ENCODE results near the gene TCF23. TPM values are rescaled to one million over a fixed set of nuclear protein-coding genes. Genes with fewer than 3 reads are reported as not detected.

TCF23 gene
- total RNA-seq, 1 experiment from 2014 or later: 0.13 TPM

- POLR2A ChIA-PET: no interaction called here
- no peaks in the 10 kb centered on the region for H3K9me3 Mint-ChIP-seq
- TF ChIP-seq SMAD3 (CRISPR knock-in tag; IDR thresholded peaks at IDR 0.05; ENCODE audit: borderline replicate concordance): no peak
- no peak for TF ChIP-seq MXD4 (CRISPR knock-in tag; IDR thresholded peaks at IDR 0.05; ENCODE audit: borderline replicate concordance)
- TF ChIP-seq NFATC4 (CRISPR knock-in tag; IDR thresholded peaks at IDR 0.05): no peak
- TF ChIP-seq, protein P1, sequence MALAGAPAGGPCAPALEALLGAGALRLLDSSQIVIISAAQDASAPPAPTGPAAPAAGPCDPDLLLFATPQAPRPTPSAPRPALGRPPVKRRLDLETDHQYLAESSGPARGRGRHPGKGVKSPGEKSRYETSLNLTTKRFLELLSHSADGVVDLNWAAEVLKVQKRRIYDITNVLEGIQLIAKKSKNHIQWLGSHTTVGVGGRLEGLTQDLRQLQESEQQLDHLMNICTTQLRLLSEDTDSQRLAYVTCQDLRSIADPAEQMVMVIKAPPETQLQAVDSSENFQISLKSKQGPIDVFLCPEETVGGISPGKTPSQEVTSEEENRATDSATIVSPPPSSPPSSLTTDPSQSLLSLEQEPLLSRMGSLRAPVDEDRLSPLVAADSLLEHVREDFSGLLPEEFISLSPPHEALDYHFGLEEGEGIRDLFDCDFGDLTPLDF (CRISPR knock-in tag; IDR thresholded peaks at IDR 0.05): no peak
- TF ChIP-seq KAT7 (CRISPR knock-in tag; IDR thresholded peaks at IDR 0.05; ENCODE audit: borderline replicate concordance): no peak
- peaks cover 4% of the 10 kb centered on the region for H3K36me3 Mint-ChIP-seq
- peaks cover 8% of the 10 kb centered on the region for H3K27me3 Mint-ChIP-seq (ENCODE audit: low read depth)
- DNase-seq (ENCODE audit: low spot score): no peak
- peaks cover 11% of the 10 kb centered on the region for H3K4me1 Mint-ChIP-seq
- CTCF ChIA-PET: no interaction called here
- H3K4me3 Mint-ChIP-seq: no peak overlapping the region
- no peak overlapping the region for H3K27ac Mint-ChIP-seq
- ATAC-seq: no peak
Observed at GRCh38 chr2:27138111-27138510, 10.7 kb upstream of the TCF23 start.

GRCh38 chr2:27139310-27139709, 9.5 kb upstream of the TCF23 start, which contains the start of gene PRR30:
TSS of gene PRR30 (minus strand) at chr2:27139410. CDS start at chr2:27138329, 1,081 bp downstream.
- ChIA-PET POLR2A (no interaction called here), CTCF (interaction anchor here (0.5 to 1.4 kb wide), 2 partner anchors 30 to 107 kb away, joined by 3 to 4 read pairs; no protein-coding TSS in a partner anchor)
- ATAC-seq: no peak
- TF ChIP-seq FOXP1 (CRISPR knock-in tag; IDR thresholded peaks at IDR 0.05; ENCODE audit: borderline replicate concordance) (no peak), ESRRA (CRISPR knock-in tag; IDR thresholded peaks at IDR 0.05; ENCODE audit: borderline replicate concordance) (no peak), SMAD4 (CRISPR knock-in tag; IDR thresholded peaks at IDR 0.05) (no peak), ZNF416 (CRISPR knock-in tag; IDR thresholded peaks at IDR 0.05) (no peak), ZNF425 (CRISPR knock-in tag; conservative IDR thresholded peaks at IDR 0.05) (no peak), TCF7 (CRISPR knock-in tag; IDR thresholded peaks at IDR 0.05; ENCODE audit: low read depth) (no peak), SP1 (CRISPR knock-in tag; conservative IDR thresholded peaks at IDR 0.05) (no peak), ZNF532 (CRISPR knock-in tag; IDR thresholded peaks at IDR 0.05; ENCODE audit: borderline replicate concordance) (no peak), USF1 (CRISPR knock-in tag; IDR thresholded peaks at IDR 0.05) (no peak), NR1H2 (CRISPR knock-in tag; IDR thresholded peaks at IDR 0.05) (no peak), IRF2 (CRISPR knock-in tag; IDR thresholded peaks at IDR 0.05; ENCODE audit: borderline replicate concordance, low read depth) (no peak), NR2C2 (CRISPR knock-in tag; IDR thresholded peaks at IDR 0.05) (no peak), GABPB1 (CRISPR knock-in tag; IDR thresholded peaks at IDR 0.05) (no peak)
- TF ChIP-seq, protein P2, sequence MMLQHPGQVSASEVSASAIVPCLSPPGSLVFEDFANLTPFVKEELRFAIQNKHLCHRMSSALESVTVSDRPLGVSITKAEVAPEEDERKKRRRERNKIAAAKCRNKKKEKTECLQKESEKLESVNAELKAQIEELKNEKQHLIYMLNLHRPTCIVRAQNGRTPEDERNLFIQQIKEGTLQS (CRISPR knock-in tag; conservative IDR thresholded peaks at IDR 0.05): no peak
- TF ChIP-seq, protein P3, sequence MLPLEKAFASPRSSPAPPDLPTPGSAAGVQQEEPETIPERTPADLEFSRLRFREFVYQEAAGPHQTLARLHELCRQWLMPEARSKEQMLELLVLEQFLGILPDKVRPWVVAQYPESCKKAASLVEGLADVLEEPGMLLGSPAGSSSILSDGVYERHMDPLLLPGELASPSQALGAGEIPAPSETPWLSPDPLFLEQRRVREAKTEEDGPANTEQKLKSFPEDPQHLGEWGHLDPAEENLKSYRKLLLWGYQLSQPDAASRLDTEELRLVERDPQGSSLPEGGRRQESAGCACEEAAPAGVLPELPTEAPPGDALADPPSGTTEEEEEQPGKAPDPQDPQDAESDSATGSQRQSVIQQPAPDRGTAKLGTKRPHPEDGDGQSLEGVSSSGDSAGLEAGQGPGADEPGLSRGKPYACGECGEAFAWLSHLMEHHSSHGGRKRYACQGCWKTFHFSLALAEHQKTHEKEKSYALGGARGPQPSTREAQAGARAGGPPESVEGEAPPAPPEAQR (CRISPR knock-in tag; IDR thresholded peaks at IDR 0.05): no peak
- no peaks in the 10 kb centered on the region; the same call in 1 of the 2 replicates for H3K36me3 Mint-ChIP-seq
- H3K27ac Mint-ChIP-seq: no peak within 1 kb of the TSS
- H3K4me3 Mint-ChIP-seq: no peak within 1 kb of the TSS
- H3K4me1 Mint-ChIP-seq: 0 out of 2 replicates have a peak, but pooled peaks cover 3% of the 10 kb centered on the region
- peaks cover 11% of the 10 kb centered on the region for H3K27me3 Mint-ChIP-seq (ENCODE audit: low read depth)
- no peaks in the 10 kb centered on the region for H3K9me3 Mint-ChIP-seq
- no peak for DNase-seq (ENCODE audit: low spot score)
